Adrenal gland (tissue), 12 donors: Measurements from ENCODE around the gene ITM2C. TPM values are rescaled to one million over a fixed set of nuclear protein-coding genes. Genes with fewer than 3 reads are reported as not detected.

Experiments used
- DNase-seq, 7 donors: peaks; one replicate each; pipeline ENCODE4 v3.0.0-alpha.2; 2019 to 2020
- H3K27ac ChIP-seq, 5 donors: fragments of 200-600 bp; sonication (generic) in 4 of 5; 1 replicate in 3 of 5; 2 replicates in 2 of 5; pipeline versions ENCODE4 v1.5.1 to v1.8.0; 2016 to 2020; ENCODE audit warnings: mild to moderate bottlenecking in 1 of 5
- H3K27me3 ChIP-seq: fragments of 200-600 bp; 2 replicates; pipeline ENCODE4 v1.8.0; 2021
- H3K36me3 ChIP-seq, 2 donors: fragments of 200-600 bp; replicated peaks in 1 of 2; 1 replicate in 1 of 2; 2 replicates in 1 of 2; pipeline versions ENCODE4 v1.5.1 to v1.8.0; 2018 to 2022
- H3K4me1 ChIP-seq, 2 donors: fragments of 200-600 bp; replicated peaks in 1 of 2; 1 replicate in 1 of 2; 2 replicates in 1 of 2; pipeline versions ENCODE4 v1.5.1 to v1.8.0; 2018 to 2021
- H3K4me3 ChIP-seq, 4 donors: fragments of 200-600 bp; sonication (generic) in 3 of 4; one replicate each; pipeline ENCODE4 v1.5.1; 2016 to 2018
- H3K9me3 ChIP-seq, 3 donors: fragments of 200-600 bp; sonication (generic) in 1 of 3; replicated peaks in 1 of 3; 1 replicate in 2 of 3; 2 replicates in 1 of 3; pipeline versions ENCODE4 v1.5.1 to v1.8.0; 2016 to 2021
- POLR2A ChIP-seq, 2 donors: fragments of 450-650 bp; IDR thresholded peaks; one replicate each; pipeline ENCODE4 v1.6.1; 2017; ENCODE audit warnings: antibody characterized with exemption in 2 of 2, mild to moderate bottlenecking in 2 of 2, moderate library complexity in 1 of 2
- WGBS, 4 donors: extraction: QIAGEN DNeasy Blood & Tissue Kit in 2 of 4; methylation state at CpG; one replicate each; pipeline versions ENCODE4 v1.1.5 to v1.1.7; 2013 to 2017; 5-methylcytosine and 5-hydroxymethylcytosine counted together
- intact Hi-C, 2 donors: fragments of 100-400 bp; cut with DNase I; formaldehyde crosslinking; loops; one replicate each; pipeline versions ENCODE4 v1.14.1 to v1.15.0; 2022 to 2023
- polyA plus RNA-seq, 3 donors: library from polyadenylated mRNA; stranded (reverse); fragments of 200-250 nt in 2 of 3; fragments of 350-450 nt in 1 of 3; fragmentation: Illumina TruSeq in 1 of 3; extraction: RNeasy Lipid Tissue Mini Kit (QIAGEN cat#74804) in 1 of 3; gene quantifications; one replicate each; pipeline ENCODE4 v1.2.3, GENCODE V29; 2013 to 2014
- total RNA-seq, 9 donors: library from RNA; depleted of rRNA in 4 of 9; stranded (reverse); fragments of >200 nt in 4 of 9; fragments of 120-200 nt in 1 of 9; fragmentation: NEBNext Ultra II Directional in 1 of 9; extraction: Animal tissue kit (Norgen Biotek cat#: 25700) in 1 of 9; gene quantifications; one replicate each; pipeline versions ENCODE4 v1.1.0 to v1.2.4, GENCODE V29; 2013 to 2023
- TF ChIP-seq, protein P1 (sequence below), 6 experiments: fragments of 450-650 bp in 4 of 6; fragments of 200-600 bp in 2 of 6; sonication (generic) in 1 of 6; IDR thresholded peaks; 1 replicate in 5 of 6; 2 replicates in 1 of 6; pipeline versions ENCODE4 v1.5.1 to v1.8.0; 2016 to 2021; ENCODE audit warnings: antibody characterized with exemption in 6 of 6, mild to moderate bottlenecking in 2 of 6, moderate library complexity in 1 of 6
- donor health status: healthy with polysubstance abuse.
- donor health status: Bipolar disorder and iron deficiency.
- donor health status: DM: yes; HTN: yes; CAD: no.
- donor health status: DM: no; HTN: no; CAD: no.
- donor health status: DM: no; HTN: no; CAD: no.
- donor health status: DM: yes; HTN: yes; CAD: no.

The ITM2C gene
- total and polyA plus RNA-seq, 12 donors = 16.8 to 131 (median 35.6) TPM

- peak overlapping the region in 2 of 5 donors; percentile 49 to 62 for H3K27ac ChIP-seq
- WGBS, 4 donors = 57 to 68% (median 62%) methylated on average over 14 to 18 of the region's 18 CpGs
- intact Hi-C loops = no loop called here
- H3K36me3 ChIP-seq = no peaks in the 10 kb centered on the region
- TF ChIP-seq, protein P1, sequence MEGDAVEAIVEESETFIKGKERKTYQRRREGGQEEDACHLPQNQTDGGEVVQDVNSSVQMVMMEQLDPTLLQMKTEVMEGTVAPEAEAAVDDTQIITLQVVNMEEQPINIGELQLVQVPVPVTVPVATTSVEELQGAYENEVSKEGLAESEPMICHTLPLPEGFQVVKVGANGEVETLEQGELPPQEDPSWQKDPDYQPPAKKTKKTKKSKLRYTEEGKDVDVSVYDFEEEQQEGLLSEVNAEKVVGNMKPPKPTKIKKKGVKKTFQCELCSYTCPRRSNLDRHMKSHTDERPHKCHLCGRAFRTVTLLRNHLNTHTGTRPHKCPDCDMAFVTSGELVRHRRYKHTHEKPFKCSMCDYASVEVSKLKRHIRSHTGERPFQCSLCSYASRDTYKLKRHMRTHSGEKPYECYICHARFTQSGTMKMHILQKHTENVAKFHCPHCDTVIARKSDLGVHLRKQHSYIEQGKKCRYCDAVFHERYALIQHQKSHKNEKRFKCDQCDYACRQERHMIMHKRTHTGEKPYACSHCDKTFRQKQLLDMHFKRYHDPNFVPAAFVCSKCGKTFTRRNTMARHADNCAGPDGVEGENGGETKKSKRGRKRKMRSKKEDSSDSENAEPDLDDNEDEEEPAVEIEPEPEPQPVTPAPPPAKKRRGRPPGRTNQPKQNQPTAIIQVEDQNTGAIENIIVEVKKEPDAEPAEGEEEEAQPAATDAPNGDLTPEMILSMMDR (IDR thresholded peaks at IDR 0.05) = no peak
- TF ChIP-seq POLR2A (IDR thresholded peaks at IDR 0.05) = no peak
- no peaks in the 10 kb centered on the region for H3K9me3 ChIP-seq
- no peak overlapping the region for H3K4me3 ChIP-seq
- no peaks in the 10 kb centered on the region for H3K27me3 ChIP-seq
- H3K4me1 ChIP-seq = peaks cover 0 to 21% of the 10 kb centered on the region in 2 donors
- peak in 2 of 7 donors; percentile 9 to 52 for DNase-seq
Observed at GRCh38 chr2:230870544-230871360, 6.0 kb downstream of the ITM2C start.

DNA sequence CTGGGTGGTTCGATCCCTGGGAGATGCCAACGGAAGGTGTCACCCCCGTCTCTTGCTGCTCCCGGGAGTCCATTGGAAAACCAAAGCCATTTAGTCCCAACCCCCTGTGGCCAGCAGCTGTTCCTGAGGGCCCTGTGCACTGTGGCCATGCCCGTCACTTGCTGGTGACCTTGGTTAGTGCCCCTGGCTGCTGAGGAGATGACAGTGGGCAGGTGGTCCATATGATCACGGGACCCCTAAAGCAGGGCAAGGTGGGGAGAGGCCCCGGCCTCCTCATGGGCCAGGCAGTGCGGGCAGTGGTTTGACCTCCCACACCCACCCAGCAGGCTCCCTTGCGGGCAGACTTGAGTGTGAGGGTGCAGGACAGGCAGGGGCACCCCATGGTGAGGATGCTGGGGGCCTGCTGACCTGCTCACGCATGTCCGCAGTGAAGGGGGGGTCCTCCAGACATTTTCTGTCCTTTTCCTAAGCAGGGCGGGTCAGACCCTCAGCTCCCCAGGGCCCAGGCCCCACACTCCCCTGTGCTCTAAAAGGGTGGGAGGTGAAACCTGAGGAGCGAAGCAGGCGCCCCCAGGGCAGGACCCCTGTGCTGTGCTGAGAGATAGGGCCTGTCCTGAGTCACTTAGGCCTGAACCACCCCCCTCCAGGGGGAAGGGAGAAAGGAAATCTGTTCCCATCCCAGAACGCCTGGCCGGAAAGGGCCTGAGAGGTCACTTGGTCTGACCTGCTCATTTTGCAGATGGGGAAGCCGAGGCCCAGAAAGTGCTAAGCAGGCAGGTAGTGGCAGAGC, 6.8 kb downstream of the ITM2C start:
- Histone ChIP-seq H3K9me3 (no peaks in the 10 kb centered on the region), H3K27ac (peak overlapping the region in 1 of 5 donors; percentile 62), H3K36me3 (no peaks in the 10 kb centered on the region), H3K4me3 (no peak overlapping the region), H3K27me3 (no peaks in the 10 kb centered on the region), H3K4me1 (peaks cover 0 to 14% of the 10 kb centered on the region in 2 donors)
- peak in 3 of 7 donors; percentile 6 to 45 (median 9) for DNase-seq
- WGBS, 4 donors = 81 to 86% (median 85%) methylated on average over 5 to 17 of the region's 17 CpGs
- TF ChIP-seq, protein P1 (IDR thresholded peaks at IDR 0.05) = no peak
- TF ChIP-seq POLR2A (IDR thresholded peaks at IDR 0.05) = no peak
- intact Hi-C loops = no loop called here

DNA sequence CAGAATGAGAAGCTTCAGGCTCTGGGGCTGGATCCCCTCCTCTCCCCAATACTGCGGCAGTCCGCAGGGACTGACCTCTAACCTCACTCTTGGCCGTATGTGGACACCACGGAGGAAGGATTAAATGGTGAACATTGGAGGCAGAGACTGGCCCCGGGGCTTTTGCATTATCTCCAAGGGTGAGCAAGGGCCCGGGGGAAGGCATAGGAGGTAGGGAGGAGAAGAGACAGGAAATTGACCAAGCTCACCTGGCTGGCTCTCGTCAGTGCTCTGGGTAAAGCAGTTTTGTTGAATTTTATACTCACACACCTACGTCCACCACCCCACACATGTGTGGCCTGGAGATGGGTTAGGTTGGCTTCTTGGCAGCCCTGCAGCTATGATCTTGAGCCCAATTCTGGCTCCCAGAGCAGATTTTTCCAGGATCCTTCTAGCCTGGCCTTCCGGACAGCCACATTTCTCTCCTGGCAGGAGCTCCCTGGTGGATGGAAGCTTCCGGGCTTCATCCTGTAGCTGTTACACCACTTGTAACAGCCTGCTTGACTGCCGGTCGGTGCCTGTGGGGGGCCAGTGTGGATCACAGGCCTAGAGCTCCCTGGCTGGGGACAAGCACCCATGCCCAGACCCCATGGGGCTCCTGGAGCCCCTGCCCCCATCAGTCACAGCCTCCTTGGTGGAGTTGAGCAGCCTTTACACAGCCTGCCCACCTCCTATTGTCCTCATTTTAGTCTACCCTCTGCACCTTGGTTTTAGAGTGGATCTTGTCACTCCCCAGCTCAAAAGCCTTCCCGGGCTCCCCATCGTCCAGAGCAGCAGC, 7.6 kb downstream of the ITM2C start:
- H3K9me3 ChIP-seq = no peaks in the 10 kb centered on the region
- intact Hi-C loops = no loop called here
- H3K4me3 ChIP-seq = no peak overlapping the region
- no peak for TF ChIP-seq POLR2A (IDR thresholded peaks at IDR 0.05)
- TF ChIP-seq, protein P1 (IDR thresholded peaks at IDR 0.05) = no peak
- H3K4me1 ChIP-seq = peaks cover 0 to 14% of the 10 kb centered on the region in 2 donors
- WGBS, 4 donors = 86 to 92% (median 88%) methylated on average over 12 to 14 of the region's 14 CpGs
- H3K27me3 ChIP-seq = no peaks in the 10 kb centered on the region
- H3K36me3 ChIP-seq = peaks cover 0 to 2% of the 10 kb centered on the region in 2 donors
- H3K27ac ChIP-seq = peak overlapping the region in 1 of 5 donors; percentile 62
- DNase-seq = peak in 2 of 7 donors; percentile 6 to 51
